Retina (tissue), 1 donor: ENCODE results near the gene PRDM4.

Experiments used
- DNase-seq: peaks from one replicate; pipeline ENCODE4 v3.0.0-alpha.2; 2016

Gene PRDM4

DNA sequence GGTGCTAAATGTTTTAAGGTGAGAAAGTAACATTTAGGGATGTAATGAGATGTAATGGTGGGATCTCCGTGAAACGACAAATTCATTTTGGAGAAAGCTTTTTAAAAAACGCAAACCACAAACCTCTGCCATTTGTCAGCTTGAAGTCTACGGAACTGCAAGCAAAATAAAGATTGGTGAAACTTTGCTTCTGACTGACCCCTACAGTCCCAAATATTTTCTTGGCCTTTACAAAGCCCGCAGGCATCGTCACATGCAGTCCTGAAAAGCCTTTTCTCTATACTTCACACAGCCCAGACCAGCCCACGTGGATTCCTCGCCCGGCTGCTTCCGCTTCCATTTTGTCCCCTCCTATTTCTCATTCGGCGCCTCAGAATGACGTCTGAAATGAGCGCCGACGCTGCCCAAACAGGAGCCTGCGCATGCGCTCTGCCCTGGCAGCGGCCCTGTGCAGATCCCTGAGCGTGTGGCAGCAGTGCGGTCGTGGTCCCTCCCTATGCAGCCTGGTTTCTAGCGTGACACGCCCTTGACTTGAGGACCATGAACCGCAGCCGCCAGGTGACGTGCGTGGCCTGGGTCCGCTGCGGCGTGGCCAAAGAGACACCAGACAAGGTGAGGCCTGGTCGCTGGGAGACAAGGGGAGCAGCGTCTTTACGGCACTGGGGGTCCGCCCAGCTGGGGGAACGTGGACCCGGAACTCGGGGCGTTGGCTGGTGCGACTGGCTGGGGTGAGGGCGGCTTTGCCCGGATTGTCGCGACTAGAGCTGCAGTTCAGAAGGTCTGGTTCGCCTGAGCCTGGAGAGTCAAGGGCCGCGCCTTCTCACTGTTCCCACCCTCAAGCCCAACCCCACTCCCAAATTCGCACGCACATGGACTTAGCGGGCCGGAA is 75.3 kb downstream of the PRDM4 start, which contains the start of gene PWP1:
PWP1 (plus strand) TSS at position 440 of the 889 bp plus-strand sequence; CDS start at position 541, 101 bp downstream.
- peak; percentile 98 for DNase-seq

DNA sequence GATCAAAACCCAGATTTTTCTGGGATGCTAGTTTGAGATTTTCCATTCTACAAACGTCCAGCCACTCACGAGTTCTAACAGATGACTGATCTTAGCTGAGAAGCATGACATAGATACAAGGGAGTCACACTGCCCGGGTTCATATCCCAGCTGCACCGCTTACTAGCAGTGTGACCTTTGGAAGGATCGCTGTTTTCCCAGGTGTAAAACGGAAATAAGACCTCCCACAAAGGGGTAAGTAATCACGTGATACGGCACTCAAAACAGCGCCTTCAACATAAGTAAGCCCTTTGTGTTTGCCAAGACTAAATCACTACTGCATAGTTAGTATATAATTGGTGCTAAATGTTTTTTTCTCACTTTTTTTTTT is 76.0 kb downstream of the PRDM4 start:
- DNase-seq, result no peak

DNA sequence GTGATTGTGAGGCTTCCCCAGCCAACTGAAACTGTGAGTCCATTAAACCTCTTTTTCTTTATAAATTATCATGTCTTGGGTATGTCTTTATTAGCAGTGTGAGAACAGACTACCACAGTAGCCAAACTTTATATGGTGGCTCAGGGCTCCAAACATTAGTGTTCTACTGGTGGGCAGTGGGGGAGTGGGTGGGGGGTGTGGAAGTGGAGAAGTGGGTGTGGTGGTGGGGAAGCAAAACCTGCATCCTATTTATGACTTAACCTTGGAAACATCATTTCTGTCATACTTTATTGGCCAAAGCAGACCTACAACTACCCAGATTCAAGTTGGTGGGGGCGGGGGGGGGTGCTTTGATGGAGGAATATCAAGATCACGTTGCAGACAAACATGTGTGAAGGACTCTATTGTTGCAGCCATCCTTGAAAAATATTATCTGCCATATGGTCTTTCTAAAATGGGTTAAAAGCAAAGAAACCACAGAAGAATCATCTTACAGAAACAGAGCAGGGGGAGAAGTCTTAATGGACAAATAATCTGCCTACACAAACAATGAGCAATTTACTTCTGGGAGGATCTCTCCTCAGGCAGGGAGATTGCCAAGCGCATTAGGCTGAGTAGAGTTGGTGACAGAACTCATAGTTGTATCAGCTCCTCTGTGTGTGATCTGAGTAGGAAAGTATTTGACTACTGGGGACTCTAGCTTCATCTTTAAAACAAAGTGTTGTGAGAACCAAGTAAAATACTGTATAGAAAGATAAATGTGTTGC is 76.7 kb downstream of the PRDM4 start:
- no peak for DNase-seq
